H9 (cell line): ENCODE results near the gene HNRNPF. TPM values are rescaled to one million over a fixed set of nuclear protein-coding genes. Genes with fewer than 3 reads are reported as not detected.
A peak's percentile ranks its signal among the peaks of the same experiment; 100 is the strongest.

Experiments used
- DNase-seq: peaks from one replicate; pipeline ENCODE4 v3.0.0-alpha.2; 2017
- H2AFZ ChIP-seq: one replicate; pipeline ENCODE4 v1.6.1; 2013; ENCODE audit warnings: mild to moderate bottlenecking, low read length, control low read depth, moderate library complexity
- H2AK5ac ChIP-seq: 2 replicates; pipeline ENCODE4 v1.6.1; 2013; ENCODE audit warnings: low read length, control low read depth, mixed read lengths; ENCODE audit not compliant: insufficient read length
- H2BK120ac ChIP-seq: one replicate; pipeline ENCODE4 v1.6.1; 2013; ENCODE audit warnings: low read depth, mild to moderate bottlenecking, low read length, control low read depth, inconsistent platforms; ENCODE audit not compliant: poor library complexity, severe bottlenecking
- H2BK12ac ChIP-seq: 2 replicates; pipeline ENCODE4 v1.6.1; 2013; ENCODE audit warnings: low read length, control low read depth, mixed read lengths, low read depth; ENCODE audit not compliant: insufficient read length
- H2BK15ac ChIP-seq: 2 replicates; pipeline ENCODE4 v1.6.1; 2013; ENCODE audit warnings: low read depth, low read length, control low read depth
- H2BK20ac ChIP-seq: one replicate; pipeline ENCODE4 v1.6.1; 2013; ENCODE audit warnings: low read depth, mild to moderate bottlenecking, low read length, control low read depth, inconsistent platforms; ENCODE audit not compliant: poor library complexity, severe bottlenecking
- H2BK5ac ChIP-seq: 2 replicates; pipeline ENCODE4 v1.6.1; 2013; ENCODE audit warnings: low read length, control low read depth, mixed read lengths; ENCODE audit not compliant: insufficient read length
- H3K14ac ChIP-seq: 2 replicates; pipeline ENCODE4 v1.6.1; 2013; ENCODE audit warnings: low read length, control low read depth; ENCODE audit not compliant: insufficient read depth
- H3K18ac ChIP-seq: 2 replicates; pipeline ENCODE4 v1.6.1; 2013; ENCODE audit warnings: low read depth, mild to moderate bottlenecking, mixed read lengths, low read length, control low read depth; ENCODE audit not compliant: insufficient read length
- H3K23ac ChIP-seq: 2 replicates; pipeline ENCODE4 v1.6.1; 2013; ENCODE audit warnings: low read length, control low read depth, mixed read lengths, low read depth; ENCODE audit not compliant: insufficient read length
- H3K23me2 ChIP-seq: 2 replicates; pipeline ENCODE4 v1.6.1; 2013; ENCODE audit warnings: low read depth, mild to moderate bottlenecking, mixed read lengths, low read length, control low read depth; ENCODE audit not compliant: insufficient read length, poor library complexity, severe bottlenecking
- H3K27ac ChIP-seq: 2 replicates; pipeline ENCODE4 v1.5.1; 2013; ENCODE audit warnings: low read length, control low read depth, mixed read lengths, low read depth; ENCODE audit not compliant: insufficient read length
- H3K27me3 ChIP-seq: 2 replicates; pipeline ENCODE4 v1.6.1; 2013; ENCODE audit warnings: low read length, control low read depth, inconsistent platforms; ENCODE audit not compliant: insufficient read depth
- H3K4ac ChIP-seq: 2 replicates; pipeline ENCODE4 v1.6.1; 2013; ENCODE audit warnings: low read depth, mild to moderate bottlenecking, control low read depth, inconsistent platforms, low read length, moderate library complexity
- H3K4me1 ChIP-seq: 2 replicates; pipeline ENCODE4 v1.6.1; 2013; ENCODE audit warnings: low read length, control low read depth, inconsistent platforms; ENCODE audit not compliant: insufficient read depth
- H3K4me2 ChIP-seq: 2 replicates; pipeline ENCODE4 v1.6.1; 2013; ENCODE audit warnings: low read length, control low read depth, mixed read lengths; ENCODE audit not compliant: insufficient read length, insufficient read depth
- H3K56ac ChIP-seq: 2 replicates; pipeline ENCODE4 v1.6.1; 2013; ENCODE audit warnings: low read depth, mild to moderate bottlenecking, mixed read lengths, low read length, control low read depth; ENCODE audit not compliant: insufficient read length
- H3K79me1 ChIP-seq: 2 replicates; pipeline ENCODE4 v1.6.1; 2013; ENCODE audit warnings: low read depth, mild to moderate bottlenecking, moderate library complexity, low read length, control low read depth, inconsistent platforms; ENCODE audit not compliant: insufficient read depth, poor library complexity, severe bottlenecking
- H3K79me2 ChIP-seq: 2 replicates; pipeline ENCODE4 v1.6.1; 2013; ENCODE audit warnings: low read length, control low read depth, inconsistent platforms; ENCODE audit not compliant: insufficient read depth
- H3K9ac ChIP-seq: 2 replicates; pipeline ENCODE4 v1.6.1; 2013; ENCODE audit warnings: low read length, control low read depth, mixed read lengths; ENCODE audit not compliant: insufficient read length; ENCODE audit errors: extremely low read depth
- H3K9me3 ChIP-seq: one replicate; pipeline ENCODE4 v1.6.1; 2013; ENCODE audit warnings: low read depth, low read length, inconsistent platforms; ENCODE audit not compliant: control insufficient read depth
- H3T11ph ChIP-seq: one replicate; pipeline ENCODE4 v1.6.1; 2013; ENCODE audit warnings: mild to moderate bottlenecking, low read length, control low read depth, inconsistent platforms
- H4K20me1 ChIP-seq: one replicate; pipeline ENCODE4 v1.6.1; 2013; ENCODE audit not compliant: control insufficient read depth, insufficient read length, insufficient read depth
- H4K5ac ChIP-seq: 2 replicates; pipeline ENCODE4 v1.6.1; 2013; ENCODE audit warnings: low read depth, mild to moderate bottlenecking, mixed read lengths, low read length, control low read depth; ENCODE audit not compliant: insufficient read length
- H4K8ac ChIP-seq: replicated peaks from 2 replicates; pipeline ENCODE4 v1.6.1; 2013; ENCODE audit warnings: low read length, control low read depth, mixed read lengths, low read depth; ENCODE audit not compliant: insufficient read length
- H4K91ac ChIP-seq: 2 replicates; pipeline ENCODE4 v1.6.1; 2013; ENCODE audit warnings: low read depth, mild to moderate bottlenecking, moderate library complexity, mixed read lengths, low read length, control low read depth; ENCODE audit not compliant: insufficient read length
- H3K27ac Mint-ChIP-seq, 3 experiments: 2 replicates in 2 of 3; 3 replicates in 1 of 3; pipeline ENCODE4 v1.8.0; 2020 to 2021; ENCODE audit warnings: mixed read lengths in 3 of 3, mild to moderate bottlenecking in 1 of 3, moderate library complexity in 1 of 3
- H3K27me3 Mint-ChIP-seq: 2 replicates; pipeline ENCODE4 v1.8.0; 2021; ENCODE audit warnings: low read depth, mild to moderate bottlenecking, moderate library complexity, mixed read lengths
- H3K36me3 Mint-ChIP-seq, 3 experiments: 2 replicates in 2 of 3; 3 replicates in 1 of 3; pipeline ENCODE4 v1.8.0; 2020 to 2021; ENCODE audit warnings: low read depth in 3 of 3, mixed read lengths in 3 of 3; ENCODE audit not compliant: insufficient read depth in 1 of 3
- H3K4me1 Mint-ChIP-seq, 2 experiments: 2 replicates each; pipeline ENCODE4 v1.8.0; 2020; ENCODE audit warnings: mixed read lengths in 2 of 2
- H3K4me3 Mint-ChIP-seq, 2 experiments: 2 replicates in 1 of 2; 3 replicates in 1 of 2; pipeline ENCODE4 v1.8.0; 2020 to 2021; ENCODE audit warnings: mild to moderate bottlenecking in 2 of 2, mixed read lengths in 2 of 2, moderate library complexity in 1 of 2
- H3K9me3 Mint-ChIP-seq, 2 experiments: 2 replicates in 1 of 2; 3 replicates in 1 of 2; pipeline ENCODE4 v1.8.0; 2020; ENCODE audit warnings: mild to moderate bottlenecking in 2 of 2, mixed read lengths in 2 of 2, moderate library complexity in 1 of 2
- WGBS: extraction: QIAGEN DNeasy Blood & Tissue Kit; methylation state at CpG from one replicate; pipeline ENCODE4 v1.1.7; 2013; ENCODE audit warnings: missing lambda C conversion rate, low lambda C conversion rate, mixed read lengths; ENCODE audit not compliant: insufficient read length; ENCODE audit errors: extremely low coverage; 5-methylcytosine and 5-hydroxymethylcytosine counted together
- total RNA-seq: library from RNA; stranded (reverse); gene quantifications from 2 replicates; pipeline ENCODE4 v1.2.1, GENCODE V29; 2021
- TF ChIP-seq, protein P1 (sequence below): fragments of 200-600 bp; sonication (generic); conservative IDR thresholded peaks from 3 replicates; pipeline ENCODE4 v1.8.0; 2021; ENCODE audit warnings: antibody characterized with exemption, mild to moderate bottlenecking

HNRNPF gene
- total RNA-seq, 1 experiment from 2014 or later = 411 TPM

DNA sequence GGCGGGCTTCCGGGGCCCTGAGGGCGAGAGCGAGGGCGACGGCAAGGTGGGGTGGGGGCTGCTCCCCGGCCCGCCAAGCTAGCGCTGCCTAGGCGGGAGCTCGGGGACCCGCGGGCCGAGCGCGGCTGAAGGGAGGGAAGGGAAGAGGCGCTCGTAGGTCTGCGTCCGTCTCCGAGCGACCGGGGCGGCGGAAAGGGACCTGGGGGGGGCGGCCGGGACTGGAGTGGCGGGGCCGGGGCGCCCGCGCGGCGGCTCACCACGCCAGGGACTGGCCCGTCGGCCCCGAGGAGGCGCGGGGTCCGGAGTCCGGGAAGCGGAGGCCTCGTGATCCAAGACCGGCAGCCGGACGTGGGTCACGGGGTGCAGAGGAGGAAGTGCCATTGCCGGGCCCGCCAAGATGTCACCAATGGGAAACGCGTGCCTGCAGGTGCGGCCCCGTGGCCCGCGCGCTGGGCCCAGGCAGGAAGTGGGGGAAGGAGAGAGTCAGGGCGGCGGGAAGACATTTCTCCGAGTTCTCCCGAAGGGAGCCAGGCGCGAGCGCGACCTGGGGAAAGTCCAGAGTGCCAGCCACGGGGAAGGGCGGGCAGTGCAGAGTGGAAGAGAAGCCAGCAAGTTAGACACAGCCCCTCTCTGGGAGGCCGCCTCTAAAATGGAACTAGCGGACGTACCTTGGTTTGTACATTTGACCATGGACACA is 11.9 kb downstream of the HNRNPF start:
- H2BK12ac ChIP-seq = no peak overlapping the region
- Mint-ChIP-seq H3K4me1 (peaks cover 63 to 67% of the 10 kb centered on the region in 2 experiments), H3K27me3 (peaks cover 2% of the 10 kb centered on the region), H3K4me3 (peak overlapping the region; percentile 89 to 92), H3K27ac (peak overlapping the region; percentile 98 to 99 (median 99); a peak in 6 of 7 replicates), H3K36me3 (peaks cover 33 to 55% (median 43%) of the 10 kb centered on the region in 3 experiments), H3K9me3 (no peaks in the 10 kb centered on the region; a peak in 1 of 5 replicates)
- peak overlapping the region; percentile 93 for H3K18ac ChIP-seq
- no peak overlapping the region for H2AFZ ChIP-seq
- H3K27ac ChIP-seq = no peak overlapping the region
- no peak overlapping the region for H3K56ac ChIP-seq
- no peak overlapping the region for H2BK120ac ChIP-seq
- no peak overlapping the region for H3T11ph ChIP-seq
- H3K4me2 ChIP-seq = peak overlapping the region; percentile 92
- no peaks in the 10 kb centered on the region for H4K20me1 ChIP-seq
- no peak overlapping the region for H2BK20ac ChIP-seq
- H4K91ac ChIP-seq = no peak overlapping the region
- peaks cover 7% of the 10 kb centered on the region for H3K79me1 ChIP-seq
- DNase-seq = peak; percentile 93
- no peak overlapping the region for H4K5ac ChIP-seq
- no peak overlapping the region for H2AK5ac ChIP-seq
- TF ChIP-seq, protein P1, sequence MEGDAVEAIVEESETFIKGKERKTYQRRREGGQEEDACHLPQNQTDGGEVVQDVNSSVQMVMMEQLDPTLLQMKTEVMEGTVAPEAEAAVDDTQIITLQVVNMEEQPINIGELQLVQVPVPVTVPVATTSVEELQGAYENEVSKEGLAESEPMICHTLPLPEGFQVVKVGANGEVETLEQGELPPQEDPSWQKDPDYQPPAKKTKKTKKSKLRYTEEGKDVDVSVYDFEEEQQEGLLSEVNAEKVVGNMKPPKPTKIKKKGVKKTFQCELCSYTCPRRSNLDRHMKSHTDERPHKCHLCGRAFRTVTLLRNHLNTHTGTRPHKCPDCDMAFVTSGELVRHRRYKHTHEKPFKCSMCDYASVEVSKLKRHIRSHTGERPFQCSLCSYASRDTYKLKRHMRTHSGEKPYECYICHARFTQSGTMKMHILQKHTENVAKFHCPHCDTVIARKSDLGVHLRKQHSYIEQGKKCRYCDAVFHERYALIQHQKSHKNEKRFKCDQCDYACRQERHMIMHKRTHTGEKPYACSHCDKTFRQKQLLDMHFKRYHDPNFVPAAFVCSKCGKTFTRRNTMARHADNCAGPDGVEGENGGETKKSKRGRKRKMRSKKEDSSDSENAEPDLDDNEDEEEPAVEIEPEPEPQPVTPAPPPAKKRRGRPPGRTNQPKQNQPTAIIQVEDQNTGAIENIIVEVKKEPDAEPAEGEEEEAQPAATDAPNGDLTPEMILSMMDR = no peak
- H3K4ac ChIP-seq = no peak overlapping the region; the same call in 1 of the 2 replicates
- no peaks in the 10 kb centered on the region for H3K9me3 ChIP-seq
- H3K9ac ChIP-seq = peak overlapping the region; percentile 87
- H3K14ac ChIP-seq = peak overlapping the region; percentile 85
- H4K8ac ChIP-seq = no peak overlapping the region
- WGBS = no CpG with 5 or more reads among the region's 70 CpGs
- no peaks in the 10 kb centered on the region for H3K27me3 ChIP-seq
- H3K79me2 ChIP-seq = peaks cover 60% of the 10 kb centered on the region
- H3K4me1 ChIP-seq = peaks cover 2% of the 10 kb centered on the region; the same call in 1 of the 2 replicates
- no peak overlapping the region for H2BK15ac ChIP-seq
- no peak overlapping the region for H2BK5ac ChIP-seq
- no peak overlapping the region for H3K23ac ChIP-seq
- H3K23me2 ChIP-seq = peaks cover 10% of the 10 kb centered on the region
